Peyer's patch (tissue), 4 donors: ENCODE data around the gene SIL1.

Experiments used
- POLR2A ChIP-seq, 2 donors: fragments of 450-650 bp; IDR thresholded peaks; one replicate each; pipeline ENCODE4 v1.5.1; 2017; ENCODE audit warnings: antibody characterized with exemption in 2 of 2, mild to moderate bottlenecking in 2 of 2, moderate library complexity in 2 of 2
- TF ChIP-seq, protein P1 (sequence below), 6 experiments: fragments of 450-650 bp in 4 of 6; fragments of 200-600 bp in 2 of 6; sonication (generic) in 1 of 6; IDR thresholded peaks; one replicate each; pipeline ENCODE4 v1.5.1; 2017 to 2019; ENCODE audit warnings: antibody characterized with exemption in 6 of 6, mild to moderate bottlenecking in 3 of 6, moderate library complexity in 1 of 6

GRCh38 chr5:139141446-139142204 lies 56.5 kb downstream of the SIL1 start:
- TF ChIP-seq, protein P1, sequence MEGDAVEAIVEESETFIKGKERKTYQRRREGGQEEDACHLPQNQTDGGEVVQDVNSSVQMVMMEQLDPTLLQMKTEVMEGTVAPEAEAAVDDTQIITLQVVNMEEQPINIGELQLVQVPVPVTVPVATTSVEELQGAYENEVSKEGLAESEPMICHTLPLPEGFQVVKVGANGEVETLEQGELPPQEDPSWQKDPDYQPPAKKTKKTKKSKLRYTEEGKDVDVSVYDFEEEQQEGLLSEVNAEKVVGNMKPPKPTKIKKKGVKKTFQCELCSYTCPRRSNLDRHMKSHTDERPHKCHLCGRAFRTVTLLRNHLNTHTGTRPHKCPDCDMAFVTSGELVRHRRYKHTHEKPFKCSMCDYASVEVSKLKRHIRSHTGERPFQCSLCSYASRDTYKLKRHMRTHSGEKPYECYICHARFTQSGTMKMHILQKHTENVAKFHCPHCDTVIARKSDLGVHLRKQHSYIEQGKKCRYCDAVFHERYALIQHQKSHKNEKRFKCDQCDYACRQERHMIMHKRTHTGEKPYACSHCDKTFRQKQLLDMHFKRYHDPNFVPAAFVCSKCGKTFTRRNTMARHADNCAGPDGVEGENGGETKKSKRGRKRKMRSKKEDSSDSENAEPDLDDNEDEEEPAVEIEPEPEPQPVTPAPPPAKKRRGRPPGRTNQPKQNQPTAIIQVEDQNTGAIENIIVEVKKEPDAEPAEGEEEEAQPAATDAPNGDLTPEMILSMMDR (IDR thresholded peaks at IDR 0.05), result no peak
- no peak for TF ChIP-seq POLR2A (IDR thresholded peaks at IDR 0.05)
